Activated CD4-positive, CD25-positive, alpha-beta regulatory T cell treated with anti-CD3 and anti-CD28 coated beads, Interleukin-2, amount 50 U/mL, for 72 hours (primary cell): Measurements from ENCODE around the gene MRPS9.

Source experiments
- DNase-seq: peaks from one replicate; pipeline ENCODE4 v3.0.0; 2021

MRPS9 gene

GRCh38 chr2:105080461-105080860, 42.6 kb downstream of the MRPS9 start:
- no peak for DNase-seq

- DNase-seq, result no peak
These were observed 43.2 kb downstream of the MRPS9 start for GRCh38 chr2:105081006-105081601.

GRCh38 chr2:105082107-105082506, 44.2 kb downstream of the MRPS9 start:
- no peak for DNase-seq

GRCh38 chr2:105085525-105085924, 47.7 kb downstream of the MRPS9 start:
- DNase-seq, result no peak

- no peak for DNase-seq
These were observed 49.4 kb downstream of the MRPS9 start for GRCh38 chr2:105087273-105087672.

GRCh38 chr2:105090091-105090490, 52.2 kb downstream of the MRPS9 start:
- no peak for DNase-seq

- no peak for DNase-seq
These were observed 54.9 kb downstream of the MRPS9 start for GRCh38 chr2:105092797-105093196.

- no peak for DNase-seq
These were observed 61.3 kb downstream of the MRPS9 start for GRCh38 chr2:105099153-105099552.

- DNase-seq, result no peak
These were observed 62.4 kb downstream of the MRPS9 start for GRCh38 chr2:105100046-105100840.

- no peak for DNase-seq
These were observed 64.1 kb downstream of the MRPS9 start for GRCh38 chr2:105102001-105102400.

- no peak for DNase-seq
These were observed 65.1 kb downstream of the MRPS9 start for GRCh38 chr2:105102963-105103421.

GRCh38 chr2:105103481-105103880, 65.6 kb downstream of the MRPS9 start:
- no peak for DNase-seq

- no peak for DNase-seq
These were observed 66.4 kb downstream of the MRPS9 start for GRCh38 chr2:105104208-105104731.

GRCh38 chr2:105110295-105110829, 72.5 kb downstream of the MRPS9 start:
- DNase-seq, result no peak

- DNase-seq, result no peak
These were observed 73.7 kb downstream of the MRPS9 start for GRCh38 chr2:105111365-105112150.

GRCh38 chr2:105112345-105112744, 74.5 kb downstream of the MRPS9 start:
- DNase-seq, result no peak

- no peak for DNase-seq
These were observed 75.9 kb downstream of the MRPS9 start for GRCh38 chr2:105113616-105114291.

- no peak for DNase-seq
These were observed 76.7 kb downstream of the MRPS9 start for GRCh38 chr2:105114551-105114950.

GRCh38 chr2:105116348-105116747, 78.5 kb downstream of the MRPS9 start:
- DNase-seq, result no peak

GRCh38 chr2:105117565-105117964, 79.7 kb downstream of the MRPS9 start:
- no peak for DNase-seq

GRCh38 chr2:105118960-105119359, 81.1 kb downstream of the MRPS9 start:
- no peak for DNase-seq

- no peak for DNase-seq
These were observed 83.6 kb downstream of the MRPS9 start for GRCh38 chr2:105121434-105121833.

- no peak for DNase-seq
These were observed 87.6 kb downstream of the MRPS9 start for GRCh38 chr2:105125428-105125827.
